ENCODE results near the gene CCSER1.
"Not testable (repeated sequence)": the region's sequence is repeated elsewhere in the genome, so short reads cannot be mapped to it uniquely, and the experiment has no call there.

CCSER1 gene

DNA sequence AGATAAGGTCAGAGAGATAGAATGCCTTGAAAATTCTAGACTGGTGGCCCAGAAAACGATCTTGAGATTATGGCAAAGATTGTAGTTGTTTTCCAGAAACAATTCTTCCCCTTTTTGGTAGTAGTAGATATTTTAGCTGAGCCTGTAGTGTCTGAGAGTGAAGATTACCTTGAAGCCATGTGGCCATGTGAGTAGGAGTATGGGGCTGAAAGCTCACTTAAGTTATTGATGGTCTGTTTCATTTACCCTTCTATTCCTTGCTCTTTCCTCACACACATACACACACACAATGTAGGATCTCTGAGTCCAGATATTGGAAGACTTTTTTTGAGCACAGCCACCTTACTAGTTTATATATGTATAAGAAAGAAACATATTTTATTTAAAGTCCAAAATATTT, 1234.9 kb downstream of the CCSER1 start:
- Histone ChIP-seq H3K9ac (no peak overlapping the region), H3K27ac (no peak overlapping the region), H3K4me1 (no peaks in the 10 kb centered on the region), H3K27me3 (no peaks in the 10 kb centered on the region), H3K9me3 (replicated peaks in 1 of 11) (no peaks in the 10 kb centered on the region), H3K36me3 (no peaks in the 10 kb centered on the region), H3K4me2 (no peak overlapping the region), H4K20me1 (no peaks in the 10 kb centered on the region), H3K4me3 (no peak overlapping the region)
- no peak for TF ChIP-seq Cebpa-rat (IDR thresholded peaks at IDR 0.05)

GRCh38 chr4:91366554-91366953, 1239.4 kb downstream of the CCSER1 start:
- TF ChIP-seq Cebpa-rat (IDR thresholded peaks at IDR 0.05), result no peak
- Histone ChIP-seq H3K27me3 (no peaks in the 10 kb centered on the region), H3K4me3 (no peak overlapping the region), H4K20me1 (no peaks in the 10 kb centered on the region), H3K9ac (no peak overlapping the region), H3K4me1 (no peaks in the 10 kb centered on the region), H3K4me2 (no peak overlapping the region), H3K9me3 (replicated peaks in 1 of 11) (no peaks in the 10 kb centered on the region), H3K36me3 (no peaks in the 10 kb centered on the region), H3K27ac (no peak overlapping the region)

DNA sequence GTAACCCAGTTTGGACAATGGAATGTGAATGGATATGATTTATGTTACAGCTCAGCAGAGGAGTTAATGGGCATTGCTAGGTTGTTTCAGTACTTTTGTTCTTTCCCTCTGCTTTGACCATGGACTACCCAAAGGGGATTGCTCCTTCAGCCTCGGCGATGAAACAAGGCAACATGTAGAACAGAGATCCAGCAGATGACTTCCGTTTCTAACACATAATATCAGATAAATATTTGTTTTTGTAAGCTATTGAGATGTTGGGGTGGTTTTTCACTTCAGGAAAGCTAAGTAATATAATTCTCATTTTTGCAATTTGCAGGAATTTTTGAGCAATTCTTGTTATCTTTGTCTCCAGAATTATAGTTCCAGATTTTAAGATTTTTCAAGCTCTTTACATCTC, 1241.9 kb downstream of the CCSER1 start:
- no peak overlapping the region for H3K4me2 ChIP-seq
- no peaks in the 10 kb centered on the region for H3K36me3 ChIP-seq
- H3K27me3 ChIP-seq, result no peaks in the 10 kb centered on the region
- H3K4me1 ChIP-seq, result no peaks in the 10 kb centered on the region
- no peak overlapping the region for H3K4me3 ChIP-seq
- no peaks in the 10 kb centered on the region for H4K20me1 ChIP-seq
- H3K9ac ChIP-seq, result no peak overlapping the region
- no peak overlapping the region for H3K27ac ChIP-seq
- no peak for TF ChIP-seq Cebpa-rat (IDR thresholded peaks at IDR 0.05)
- H3K9me3 ChIP-seq (replicated peaks in 1 of 11), result no peaks in the 10 kb centered on the region

- Histone ChIP-seq H4K20me1 (no peaks in the 10 kb centered on the region), H3K9me3 (replicated peaks in 1 of 11) (peaks cover 0 to 3% (median 0%) of the 10 kb centered on the region in 11 experiments; a peak in 2 of 22 replicates), H3K4me3 (no peak overlapping the region), H3K4me1 (no peaks in the 10 kb centered on the region), H3K27me3 (no peaks in the 10 kb centered on the region), H3K27ac (no peak overlapping the region), H3K9ac (no peak overlapping the region), H3K36me3 (no peaks in the 10 kb centered on the region), H3K4me2 (no peak overlapping the region)
- TF ChIP-seq Cebpa-rat (IDR thresholded peaks at IDR 0.05), result no peak
Observed at GRCh38 chr4:91373546-91373945, 1246.4 kb downstream of the CCSER1 start.

DNA sequence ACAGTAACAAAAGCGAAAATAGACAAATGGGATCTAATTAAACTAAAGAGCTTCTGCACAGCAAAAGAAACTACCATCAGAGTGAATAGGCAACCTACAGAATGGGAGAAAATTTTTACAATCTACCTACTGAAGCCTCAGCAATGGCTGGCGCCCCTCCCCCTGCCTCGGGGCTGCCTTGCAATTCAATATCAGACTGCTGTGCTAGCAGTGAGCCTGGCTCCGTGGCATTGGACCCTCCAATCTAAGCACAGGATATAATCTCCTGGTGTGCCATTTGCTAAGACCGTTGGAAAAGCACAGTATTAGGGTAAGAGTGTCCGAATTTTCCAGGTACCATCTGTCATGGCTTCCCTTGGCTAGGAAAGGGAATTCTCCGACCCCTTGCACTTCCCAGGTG, 1278.2 kb downstream of the CCSER1 start:
- not testable (repeated sequence) for H3K9me3 ChIP-seq (replicated peaks in 1 of 11); H3K27ac ChIP-seq; H3K36me3 ChIP-seq; H3K4me3 ChIP-seq; H3K27me3 ChIP-seq; H3K9ac ChIP-seq; H3K4me1 ChIP-seq; H4K20me1 ChIP-seq; H3K4me2 ChIP-seq

DNA sequence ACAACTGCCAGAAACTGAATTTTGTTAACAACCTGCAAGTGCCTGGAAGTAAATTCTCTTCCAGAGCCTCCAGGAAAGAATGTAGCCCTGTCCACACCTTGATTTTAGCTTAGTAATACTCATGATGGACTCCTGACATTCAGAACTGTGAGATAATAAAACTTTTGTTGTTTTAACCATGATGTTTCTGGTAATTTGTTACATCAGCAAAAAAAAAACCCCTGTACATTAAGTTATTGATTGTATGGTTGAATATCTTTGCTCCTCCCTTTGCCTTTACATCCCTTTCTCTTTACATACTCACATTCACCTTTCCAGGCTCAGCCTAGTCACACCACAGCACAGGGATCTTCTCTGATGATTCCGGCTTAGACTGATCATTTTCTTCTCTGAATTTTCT, 1294.8 kb downstream of the CCSER1 start:
- H3K27ac ChIP-seq, result no peak overlapping the region
- no peak overlapping the region for H3K4me2 ChIP-seq
- H4K20me1 ChIP-seq, result no peaks in the 10 kb centered on the region
- H3K9ac ChIP-seq, result no peak overlapping the region
- H3K27me3 ChIP-seq, result no peaks in the 10 kb centered on the region
- no peak for TF ChIP-seq Cebpa-rat (IDR thresholded peaks at IDR 0.05)
- H3K9me3 ChIP-seq (replicated peaks in 1 of 11), result peaks cover 0 to 6% (median 0%) of the 10 kb centered on the region in 11 experiments; a peak in 3 of 22 replicates
- no peak overlapping the region for H3K4me3 ChIP-seq
- no peaks in the 10 kb centered on the region for H3K36me3 ChIP-seq
- no peaks in the 10 kb centered on the region for H3K4me1 ChIP-seq

DNA sequence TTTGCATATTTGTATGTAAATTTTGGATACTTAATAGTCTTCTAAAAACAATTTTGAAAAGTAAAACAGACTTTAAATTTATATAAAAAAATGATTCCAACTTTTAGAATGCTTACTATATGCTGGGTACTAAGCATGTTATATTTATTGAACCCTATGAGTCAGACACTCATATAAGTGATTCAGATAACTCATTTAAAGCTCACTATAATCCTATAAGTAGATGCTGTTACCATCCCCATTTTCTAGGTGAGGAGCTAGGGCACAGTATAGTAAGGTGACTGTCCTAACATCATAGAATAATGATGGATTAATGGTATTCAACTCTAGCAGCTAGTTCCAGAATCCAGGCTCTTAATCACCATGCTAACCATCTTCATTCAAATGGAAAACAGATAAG, 1299.5 kb downstream of the CCSER1 start:
- no peaks in the 10 kb centered on the region for H3K4me1 ChIP-seq
- no peak overlapping the region for H3K4me3 ChIP-seq
- no peaks in the 10 kb centered on the region for H4K20me1 ChIP-seq
- H3K36me3 ChIP-seq, result no peaks in the 10 kb centered on the region
- no peaks in the 10 kb centered on the region for H3K9me3 ChIP-seq (replicated peaks in 1 of 11)
- no peak for TF ChIP-seq Cebpa-rat (IDR thresholded peaks at IDR 0.05)
- no peak overlapping the region for H3K27ac ChIP-seq
- no peaks in the 10 kb centered on the region for H3K27me3 ChIP-seq
- H3K4me2 ChIP-seq, result no peak overlapping the region
- no peak overlapping the region for H3K9ac ChIP-seq

GRCh38 chr4:91427171-91427570, 1300.0 kb downstream of the CCSER1 start:
- Histone ChIP-seq H3K4me1 (no peaks in the 10 kb centered on the region), H3K9me3 (replicated peaks in 1 of 11) (no peaks in the 10 kb centered on the region), H3K27ac (no peak overlapping the region), H4K20me1 (no peaks in the 10 kb centered on the region), H3K4me3 (no peak overlapping the region), H3K9ac (no peak overlapping the region), H3K4me2 (no peak overlapping the region), H3K27me3 (no peaks in the 10 kb centered on the region), H3K36me3 (no peaks in the 10 kb centered on the region)
- no peak for TF ChIP-seq Cebpa-rat (IDR thresholded peaks at IDR 0.05)

GRCh38 chr4:91434631-91435030, 1307.4 kb downstream of the CCSER1 start:
- Histone ChIP-seq H3K27me3 (no peaks in the 10 kb centered on the region), H3K9ac (no peak overlapping the region), H3K4me3 (no peak overlapping the region), H3K9me3 (replicated peaks in 1 of 11) (no peaks in the 10 kb centered on the region), H3K27ac (no peak overlapping the region), H3K4me1 (no peaks in the 10 kb centered on the region), H3K4me2 (no peak overlapping the region), H3K36me3 (no peaks in the 10 kb centered on the region), H4K20me1 (no peaks in the 10 kb centered on the region)
- no peak for TF ChIP-seq Cebpa-rat (IDR thresholded peaks at IDR 0.05)

GRCh38 chr4:91436556-91436955, 1309.4 kb downstream of the CCSER1 start:
- no peak overlapping the region for H3K27ac ChIP-seq

GRCh38 chr4:91447168-91447567, 1320.0 kb downstream of the CCSER1 start:
- H3K4me2 ChIP-seq, result no peak overlapping the region
- H3K4me3 ChIP-seq, result no peak overlapping the region
- H3K9me3 ChIP-seq (replicated peaks in 1 of 11), result no peaks in the 10 kb centered on the region
- H4K20me1 ChIP-seq, result no peaks in the 10 kb centered on the region
- H3K27me3 ChIP-seq, result no peaks in the 10 kb centered on the region
- no peak overlapping the region for H3K9ac ChIP-seq
- H3K36me3 ChIP-seq, result no peaks in the 10 kb centered on the region
- no peak for TF ChIP-seq Cebpa-rat (IDR thresholded peaks at IDR 0.05)
- H3K27ac ChIP-seq, result no peak overlapping the region
- H3K4me1 ChIP-seq, result peaks cover 0 to 10% (median 0%) of the 10 kb centered on the region in 10 experiments; a peak in 4 of 20 replicates

More at GRCh38 chr4:91436556-91436955, 1309.4 kb downstream of the CCSER1 start:
- Histone ChIP-seq H3K4me1 (no peaks in the 10 kb centered on the region), H4K20me1 (no peaks in the 10 kb centered on the region), H3K9ac (no peak overlapping the region), H3K36me3 (no peaks in the 10 kb centered on the region), H3K4me3 (no peak overlapping the region), H3K4me2 (no peak overlapping the region), H3K9me3 (replicated peaks in 1 of 11) (no peaks in the 10 kb centered on the region), H3K27me3 (no peaks in the 10 kb centered on the region)
- no peak for TF ChIP-seq Cebpa-rat (IDR thresholded peaks at IDR 0.05)

All from BLaER1 treated with 17β-estradiol and CSF1 and Interleukin-3, amounts not matched to agents 10 nM and 100 nM (cell line).